ENCODE data around the gene PRIMPOL.

DNA sequence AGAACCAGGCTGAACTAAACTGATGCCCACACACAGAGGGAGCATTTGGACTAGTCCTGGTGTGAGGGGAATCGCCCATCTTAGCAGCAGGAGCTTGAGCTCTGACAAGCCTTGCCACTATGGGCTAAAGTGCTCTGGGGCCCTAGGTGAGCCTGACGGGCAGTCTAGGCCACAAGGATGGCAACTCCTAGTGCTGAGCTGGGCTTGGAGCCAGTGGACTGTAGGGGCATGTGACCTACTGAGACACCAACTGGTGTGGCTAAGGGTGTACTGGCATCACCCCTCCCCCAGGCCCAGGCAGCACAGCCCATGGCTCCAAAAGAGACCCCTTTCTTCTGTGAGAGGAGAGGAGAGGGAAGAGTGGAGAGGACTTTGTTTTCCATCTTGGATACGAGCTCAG, 69.9 kb downstream of the PRIMPOL start:
- TF ChIP-seq POLR2A (IDR thresholded peaks at IDR 0.05; ENCODE audit: low read depth, low read length), result no peak
- TF ChIP-seq, protein P1, sequence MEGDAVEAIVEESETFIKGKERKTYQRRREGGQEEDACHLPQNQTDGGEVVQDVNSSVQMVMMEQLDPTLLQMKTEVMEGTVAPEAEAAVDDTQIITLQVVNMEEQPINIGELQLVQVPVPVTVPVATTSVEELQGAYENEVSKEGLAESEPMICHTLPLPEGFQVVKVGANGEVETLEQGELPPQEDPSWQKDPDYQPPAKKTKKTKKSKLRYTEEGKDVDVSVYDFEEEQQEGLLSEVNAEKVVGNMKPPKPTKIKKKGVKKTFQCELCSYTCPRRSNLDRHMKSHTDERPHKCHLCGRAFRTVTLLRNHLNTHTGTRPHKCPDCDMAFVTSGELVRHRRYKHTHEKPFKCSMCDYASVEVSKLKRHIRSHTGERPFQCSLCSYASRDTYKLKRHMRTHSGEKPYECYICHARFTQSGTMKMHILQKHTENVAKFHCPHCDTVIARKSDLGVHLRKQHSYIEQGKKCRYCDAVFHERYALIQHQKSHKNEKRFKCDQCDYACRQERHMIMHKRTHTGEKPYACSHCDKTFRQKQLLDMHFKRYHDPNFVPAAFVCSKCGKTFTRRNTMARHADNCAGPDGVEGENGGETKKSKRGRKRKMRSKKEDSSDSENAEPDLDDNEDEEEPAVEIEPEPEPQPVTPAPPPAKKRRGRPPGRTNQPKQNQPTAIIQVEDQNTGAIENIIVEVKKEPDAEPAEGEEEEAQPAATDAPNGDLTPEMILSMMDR (conservative IDR thresholded peaks at IDR 0.05; ENCODE audit: low read depth, low read length), result no peak
- TF ChIP-seq SMC3 (IDR thresholded peaks at IDR 0.05; ENCODE audit: low read depth, low read length), result no peak
- TF ChIP-seq RAD21 (IDR thresholded peaks at IDR 0.05; ENCODE audit: low read length), result no peak

Data from IMR-90 (cell line).